HepG2 (cell line): Measurements from ENCODE around the gene BAG5. TPM values are rescaled to one million over a fixed set of nuclear protein-coding genes. Genes with fewer than 3 reads are reported as not detected.

Experiments used
- ATF2 ChIP-seq: sonication (generic); formaldehyde crosslinking; IDR thresholded peaks from 2 replicates; pipeline ENCODE4 v1.4.0; 2020; ENCODE audit warnings: missing genetic modification reagents
- CBX2 ChIP-seq, 2 experiments: fragments of 200-600 bp in 1 of 2; sonication (generic); formaldehyde crosslinking in 1 of 2; IDR thresholded peaks; 2 replicates each; pipeline versions ENCODE4 v1.7.0 to v1.8.1; 2018 to 2022; ENCODE audit warnings: low read depth in 2 of 2, low read length in 1 of 2, mild to moderate bottlenecking in 1 of 2, missing genetic modification reagents in 1 of 2
- CSRNP2 ChIP-seq: sonication (generic); formaldehyde crosslinking; conservative IDR thresholded peaks from 2 replicates; pipeline ENCODE4 v1.8.0; 2022; ENCODE audit warnings: low read depth, missing genetic modification reagents
- HIVEP1 ChIP-seq: sonication (generic); formaldehyde crosslinking; IDR thresholded peaks from 2 replicates; pipeline ENCODE4 v1.4.0; 2020; ENCODE audit warnings: mild to moderate bottlenecking, missing genetic modification reagents
- JUNB ChIP-seq: sonication (generic); formaldehyde crosslinking; IDR thresholded peaks from 2 replicates; pipeline ENCODE4 v1.8.0; 2022; ENCODE audit warnings: missing genetic modification reagents, mild to moderate bottlenecking, borderline replicate concordance
- LCORL ChIP-seq, 2 experiments: fragments of 450-650 bp in 1 of 2; sonication (generic) in 1 of 2; formaldehyde crosslinking in 1 of 2; IDR thresholded peaks; 2 replicates each; pipeline versions ENCODE4 v1.5.0 to v1.6.1; 2017 to 2020; ENCODE audit warnings: antibody characterized with exemption in 1 of 2, missing genetic modification reagents in 1 of 2
- NR0B2 ChIP-seq: sonication (generic); formaldehyde crosslinking; IDR thresholded peaks from 2 replicates; pipeline ENCODE4 v1.4.0; 2020; ENCODE audit warnings: mild to moderate bottlenecking, missing genetic modification reagents
- SRF ChIP-seq: IDR thresholded peaks from 2 replicates; pipeline ENCODE4 v1.6.1; 2011; ENCODE audit warnings: mild to moderate bottlenecking, low read depth, low read length, moderate library complexity
- TBX2 ChIP-seq: sonication (generic); formaldehyde crosslinking; IDR thresholded peaks from 2 replicates; pipeline ENCODE4 v1.5.0; 2020; ENCODE audit warnings: missing genetic modification reagents, mild to moderate bottlenecking, borderline replicate concordance
- TSC22D2 ChIP-seq: sonication (generic); formaldehyde crosslinking; IDR thresholded peaks from 2 replicates; pipeline ENCODE4 v1.5.1; 2020; ENCODE audit warnings: missing genetic modification reagents, mild to moderate bottlenecking, borderline replicate concordance
- ZNF703 ChIP-seq: sonication (generic); formaldehyde crosslinking; IDR thresholded peaks from 2 replicates; pipeline ENCODE4 v1.5.1; 2020; ENCODE audit warnings: missing genetic modification reagents, mild to moderate bottlenecking, moderate library complexity, borderline replicate concordance
- ZNF709 ChIP-seq: sonication (generic); formaldehyde crosslinking; IDR thresholded peaks from 2 replicates; pipeline ENCODE4 v1.5.0; 2020; ENCODE audit warnings: mild to moderate bottlenecking, missing genetic modification reagents
- ZNF710 ChIP-seq: sonication (generic); formaldehyde crosslinking; IDR thresholded peaks from 2 replicates; pipeline ENCODE4 v1.5.0; 2020; ENCODE audit warnings: mild to moderate bottlenecking, missing genetic modification reagents, borderline replicate concordance
- ZNF891 ChIP-seq: sonication (generic); formaldehyde crosslinking; IDR thresholded peaks from 2 replicates; pipeline ENCODE4 v1.5.0; 2020; ENCODE audit warnings: mild to moderate bottlenecking, missing genetic modification reagents
- polyA plus RNA-seq, 8 experiments: library from polyadenylated mRNA; depleted of rRNA in 3 of 8; stranded (reverse) in 7 of 8; unstranded in 1 of 8; fragments of >200 nt; fragmentation: Illumina TruSeq in 4 of 8; extraction: Trizol in 4 of 8; gene quantifications; 2 replicates each; pipeline versions ENCODE4 v1.2.1 to v1.2.3, GENCODE V29; 2011 to 2016; ENCODE audit warnings: low read depth in 4 of 8, missing spikeins in 1 of 8, mixed read lengths in 1 of 8; ENCODE audit not compliant: insufficient read depth in 1 of 8
- total RNA-seq, 5 experiments: library from RNA; depleted of rRNA; stranded (reverse); fragments of >200 nt; fragmentation: Illumina TruSeq; extraction: Trizol; gene quantifications; 2 replicates each; pipeline ENCODE4 v1.2.3, GENCODE V29; 2016; ENCODE audit warnings: low read depth in 1 of 5

The BAG5 gene
- total and polyA plus RNA-seq, 2 of the 13 experiments (the other 11 are each of a cell fraction or from before 2014, with no cell fraction given) = 3.5 to 21.0 TPM

- 0 out of 2 replicates have a peak, but pooled peaks have one; percentile 16 for TF ChIP-seq ZNF710 (CRISPR knock-in tag)
- no peak for TF ChIP-seq LCORL (IDR thresholded peaks at IDR 0.05)
- peak; percentile 45; the same call in 1 of the 2 replicates for TF ChIP-seq LCORL (CRISPR knock-in tag; IDR thresholded peaks at IDR 0.05)
- TF ChIP-seq ZNF891 = 0 out of 2 replicates have a peak, but pooled peaks have one; percentile 6
- 0 out of 2 replicates have a peak, but pooled peaks have one; percentile 10 for TF ChIP-seq ATF2 (CRISPR knock-in tag)
- no peak for TF ChIP-seq ZNF703 (CRISPR knock-in tag)
- TF ChIP-seq NR0B2 (CRISPR knock-in tag) = no peak
- no peak for TF ChIP-seq HIVEP1 (CRISPR knock-in tag)
- no peak for TF ChIP-seq CSRNP2 (CRISPR knock-in tag)
- TF ChIP-seq JUNB (CRISPR knock-in tag) = no peak
- 0 out of 2 replicates have a peak, but pooled peaks have one; percentile 9 for TF ChIP-seq ZNF709 (CRISPR knock-in tag)
- TF ChIP-seq TSC22D2 (CRISPR knock-in tag) = 0 out of 2 replicates have a peak, but pooled peaks have one; percentile 42
- TF ChIP-seq CBX2 (IDR thresholded peaks at IDR 0.05; ENCODE audit: low read depth, low read length) = no peak
- TF ChIP-seq CBX2 (CRISPR knock-in tag; IDR thresholded peaks at IDR 0.05; ENCODE audit: low read depth) = no peak
- no peak for TF ChIP-seq SRF
- TF ChIP-seq TBX2 (CRISPR knock-in tag) = peak; percentile 31; the same call in 1 of the 2 replicates
These were observed 353 bp downstream of the BAG5 start (continued) for GRCh38 chr14:103562179-103562428.
